HFFc6 (cell line): ENCODE results near the gene PLXNB2. TPM values are rescaled to one million over a fixed set of nuclear protein-coding genes. Genes with fewer than 3 reads are reported as not detected.

Source experiments
- DNase-seq: peaks from one replicate; pipeline ENCODE4 v3.0.0-alpha.2; 2018
- H3K27ac Mint-ChIP-seq: 2 replicates; pipeline ENCODE4 v1.8.0; 2020; ENCODE audit warnings: mild to moderate bottlenecking, mixed read lengths
- H3K27me3 Mint-ChIP-seq: 2 replicates; pipeline ENCODE4 v1.8.0; 2021; ENCODE audit warnings: mild to moderate bottlenecking, moderate library complexity, mixed read lengths; ENCODE audit not compliant: insufficient read depth
- H3K36me3 Mint-ChIP-seq: 2 replicates; pipeline ENCODE4 v1.8.0; 2021; ENCODE audit warnings: low read depth, mixed read lengths
- H3K4me1 Mint-ChIP-seq: 2 replicates; pipeline ENCODE4 v1.8.0; 2020; ENCODE audit warnings: low read depth, mixed read lengths
- H3K4me3 Mint-ChIP-seq: 2 replicates; pipeline ENCODE4 v1.8.0; 2020; ENCODE audit warnings: mild to moderate bottlenecking, moderate library complexity, mixed read lengths
- H3K9me3 Mint-ChIP-seq: 2 replicates; pipeline ENCODE4 v1.8.0; 2020; ENCODE audit warnings: mild to moderate bottlenecking, mixed read lengths
- total RNA-seq, 6 experiments: library from RNA; stranded (reverse); fragmentation: NEBNext Ultra II Directional; extraction: Animal tissue kit (Norgen Biotek cat#: 25700); gene quantifications; 2 replicates in 1 of 6; 3 replicates in 5 of 6; pipeline ENCODE4 v1.2.3, GENCODE V29; 2021
- TF ChIP-seq, protein P1 (sequence below): fragments of 200-600 bp; sonication (generic); IDR thresholded peaks from 2 replicates; pipeline ENCODE4 v1.5.0; 2021; ENCODE audit warnings: antibody characterized with exemption, mild to moderate bottlenecking

Gene PLXNB2
- total RNA-seq, 6 experiments from 2014 or later = 280 to 370 (median 291) TPM

- TF ChIP-seq, protein P1, sequence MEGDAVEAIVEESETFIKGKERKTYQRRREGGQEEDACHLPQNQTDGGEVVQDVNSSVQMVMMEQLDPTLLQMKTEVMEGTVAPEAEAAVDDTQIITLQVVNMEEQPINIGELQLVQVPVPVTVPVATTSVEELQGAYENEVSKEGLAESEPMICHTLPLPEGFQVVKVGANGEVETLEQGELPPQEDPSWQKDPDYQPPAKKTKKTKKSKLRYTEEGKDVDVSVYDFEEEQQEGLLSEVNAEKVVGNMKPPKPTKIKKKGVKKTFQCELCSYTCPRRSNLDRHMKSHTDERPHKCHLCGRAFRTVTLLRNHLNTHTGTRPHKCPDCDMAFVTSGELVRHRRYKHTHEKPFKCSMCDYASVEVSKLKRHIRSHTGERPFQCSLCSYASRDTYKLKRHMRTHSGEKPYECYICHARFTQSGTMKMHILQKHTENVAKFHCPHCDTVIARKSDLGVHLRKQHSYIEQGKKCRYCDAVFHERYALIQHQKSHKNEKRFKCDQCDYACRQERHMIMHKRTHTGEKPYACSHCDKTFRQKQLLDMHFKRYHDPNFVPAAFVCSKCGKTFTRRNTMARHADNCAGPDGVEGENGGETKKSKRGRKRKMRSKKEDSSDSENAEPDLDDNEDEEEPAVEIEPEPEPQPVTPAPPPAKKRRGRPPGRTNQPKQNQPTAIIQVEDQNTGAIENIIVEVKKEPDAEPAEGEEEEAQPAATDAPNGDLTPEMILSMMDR = no peak
- no peak overlapping the region for H3K27ac Mint-ChIP-seq
- H3K36me3 Mint-ChIP-seq = peaks cover 8% of the 10 kb centered on the region
- no peak overlapping the region for H3K4me3 Mint-ChIP-seq
- no peaks in the 10 kb centered on the region for H3K4me1 Mint-ChIP-seq
- H3K27me3 Mint-ChIP-seq = no peaks in the 10 kb centered on the region; the same call in none of the 2 replicates
- no peaks in the 10 kb centered on the region for H3K9me3 Mint-ChIP-seq
- no peak for DNase-seq
Measured at GRCh38 chr22:50228366-50228765, 79.1 kb downstream of the PLXNB2 start.

- Mint-ChIP-seq H3K36me3 (peaks cover 11% of the 10 kb centered on the region), H3K4me1 (no peaks in the 10 kb centered on the region), H3K4me3 (no peak overlapping the region), H3K9me3 (no peaks in the 10 kb centered on the region), H3K27ac (no peak overlapping the region), H3K27me3 (no peaks in the 10 kb centered on the region; the same call in none of the 2 replicates)
- DNase-seq = no peak
- TF ChIP-seq, protein P1 = no peak
Measured at GRCh38 chr22:50227579-50228215, 79.7 kb downstream of the PLXNB2 start.

- Mint-ChIP-seq H3K27ac (no peak overlapping the region), H3K4me3 (no peak overlapping the region), H3K4me1 (no peaks in the 10 kb centered on the region), H3K36me3 (peaks cover 13% of the 10 kb centered on the region), H3K9me3 (no peaks in the 10 kb centered on the region), H3K27me3 (no peaks in the 10 kb centered on the region; the same call in 1 of the 2 replicates)
- DNase-seq = no peak
- TF ChIP-seq, protein P1 = no peak
Measured at GRCh38 chr22:50226875-50227165, 80.6 kb downstream of the PLXNB2 start.

DNA sequence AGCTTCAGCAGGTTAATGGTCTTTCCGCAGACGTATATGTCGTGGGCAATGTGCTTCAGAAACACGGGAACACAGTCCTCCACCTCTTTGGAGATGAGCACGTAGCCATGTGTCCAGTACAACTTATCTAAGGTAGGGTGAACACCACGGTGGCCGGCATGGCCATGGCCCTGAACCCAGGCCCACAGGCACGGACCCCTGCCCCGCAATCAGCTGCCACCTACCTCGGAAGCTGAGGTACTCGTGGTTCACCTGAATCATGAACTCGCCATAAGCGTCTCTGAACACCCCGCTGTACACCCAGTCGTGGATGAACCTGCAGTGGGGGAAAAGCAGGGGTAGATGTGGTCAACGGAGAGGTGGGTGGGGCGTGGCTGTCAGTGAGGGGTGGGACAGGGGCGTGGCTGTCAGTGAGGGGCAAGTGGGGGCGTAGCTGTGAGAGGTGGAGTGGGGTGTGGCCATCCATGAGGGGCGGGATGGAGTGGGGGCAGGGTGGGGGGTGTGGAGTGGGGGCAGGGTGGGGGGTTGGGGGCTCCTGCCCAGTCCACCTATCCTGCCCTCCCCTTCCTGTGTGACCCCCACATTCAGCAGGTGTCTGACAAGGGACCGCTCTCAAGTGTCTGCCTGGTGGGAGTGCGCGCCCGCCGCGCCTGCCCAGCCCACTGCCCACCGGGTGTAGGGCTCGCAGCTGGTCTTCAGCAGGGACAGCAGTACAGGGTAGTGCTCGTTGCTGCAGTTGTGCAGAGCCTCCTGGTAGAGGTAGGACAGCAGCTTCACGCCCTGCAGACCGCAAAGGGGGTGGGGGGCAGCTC lies 81.2 kb downstream of the PLXNB2 start:
- DNase-seq = no peak
- H3K36me3 Mint-ChIP-seq = peaks cover 13% of the 10 kb centered on the region
- no peaks in the 10 kb centered on the region for H3K4me1 Mint-ChIP-seq
- H3K27ac Mint-ChIP-seq = no peak overlapping the region
- TF ChIP-seq, protein P1 = no peak
- no peaks in the 10 kb centered on the region; the same call in 1 of the 2 replicates for H3K27me3 Mint-ChIP-seq
- H3K9me3 Mint-ChIP-seq = no peaks in the 10 kb centered on the region
- no peak overlapping the region for H3K4me3 Mint-ChIP-seq

GRCh38 chr22:50225200-50225969 lies 82.1 kb downstream of the PLXNB2 start:
- no peak overlapping the region for H3K4me3 Mint-ChIP-seq
- no peaks in the 10 kb centered on the region for H3K4me1 Mint-ChIP-seq
- DNase-seq = no peak
- H3K27ac Mint-ChIP-seq = no peak overlapping the region
- TF ChIP-seq, protein P1 = no peak
- no peaks in the 10 kb centered on the region; the same call in 1 of the 2 replicates for H3K27me3 Mint-ChIP-seq
- no peaks in the 10 kb centered on the region for H3K9me3 Mint-ChIP-seq
- peaks cover 13% of the 10 kb centered on the region for H3K36me3 Mint-ChIP-seq

Other genes with a start within 250 kb of the PLXNB2 start
- gene TTLL8, start 249.3 kb downstream of the PLXNB2 start, total RNA-seq = not detected
- gene MLC1, start 222.2 kb downstream of the PLXNB2 start, total RNA-seq = not detected
- gene MOV10L1, start 217.6 kb downstream of the PLXNB2 start, total RNA-seq = 1 to 10 TPM in 1 of 6 experiments, under 1 TPM in 5; 0.09 to 1.3 (median 0.26) TPM
- 1 to 10 TPM; 1.2 to 2.3 (median 1.3) TPM for gene PANX2, start 136.9 kb downstream of the PLXNB2 start, total RNA-seq
- gene TRABD, start 121.7 kb downstream of the PLXNB2 start, total RNA-seq = 10 to 100 TPM; 25.0 to 36.0 (median 27.6) TPM
- 10 to 100 TPM; 14.4 to 18.0 (median 16.0) TPM for gene SELENOO, start 106.6 kb downstream of the PLXNB2 start, total RNA-seq
- gene TUBGCP6, start 62.6 kb downstream of the PLXNB2 start, total RNA-seq = 10 to 100 TPM; 20.1 to 26.8 (median 21.7) TPM
- gene HDAC10, start 56.4 kb downstream of the PLXNB2 start, total RNA-seq = 10 to 100 TPM; 24.2 to 30.9 (median 28.9) TPM
- gene MAPK12, start 46.0 kb downstream of the PLXNB2 start, total RNA-seq = 10 to 100 TPM; 31.4 to 39.5 (median 34.1) TPM
- 10 to 100 TPM in 1 of 6 experiments, 1 to 10 TPM in 5; 6.0 to 10.2 (median 7.8) TPM for gene MAPK11, start 37.3 kb downstream of the PLXNB2 start, total RNA-seq
- gene DENND6B, start 19.4 kb upstream of the PLXNB2 start, total RNA-seq = 1 to 10 TPM; 1.4 to 2.5 (median 1.9) TPM
- 10 to 100 TPM; 41.9 to 47.0 (median 43.6) TPM for gene PPP6R2, start 35.7 kb upstream of the PLXNB2 start, total RNA-seq
- 10 to 100 TPM; 63.9 to 76.7 (median 71.2) TPM for gene SBF1, start 167.4 kb upstream of the PLXNB2 start, total RNA-seq
- 1 to 10 TPM in 5 of 6 experiments, under 1 TPM in 1; 0.91 to 3.4 (median 1.2) TPM for gene ADM2, start 173.9 kb upstream of the PLXNB2 start, total RNA-seq
- not detected for gene MIOX, start 179.2 kb upstream of the PLXNB2 start, total RNA-seq
- gene LMF2, start 200.1 kb upstream of the PLXNB2 start, total RNA-seq = 100 to 1,000 TPM; 110 to 133 (median 118) TPM
- gene NCAPH2, start 200.6 kb upstream of the PLXNB2 start, total RNA-seq = 10 to 100 TPM; 31.7 to 54.1 (median 50.0) TPM
- gene SCO2, start 218.0 kb upstream of the PLXNB2 start, total RNA-seq = 10 to 100 TPM in 2 of 6 experiments, 1 to 10 TPM in 4; 2.7 to 11.1 (median 9.7) TPM
- 1 to 10 TPM in 5 of 6 experiments, under 1 TPM in 1; 0.95 to 2.1 (median 1.3) TPM for gene TYMP, start 222.4 kb upstream of the PLXNB2 start, total RNA-seq
- gene KLHDC7B, start 238.3 kb upstream of the PLXNB2 start, total RNA-seq = under 1 TPM in 1 of 6 experiments, not detected in 5; 0.05 TPM